ENCODE results near the gene SOX5.

SOX5 gene

GRCh38 chr12:23585782-23586163 lies 363.7 kb downstream of the SOX5 start:
- DNase-seq = no peak

- no peak for DNase-seq
Observed at GRCh38 chr12:23585156-23585781, 364.2 kb downstream of the SOX5 start.

- DNase-seq = peak; percentile 1
Observed at GRCh38 chr12:23581913-23582312, 367.6 kb downstream of the SOX5 start.

GRCh38 chr12:23579257-23579656 lies 370.2 kb downstream of the SOX5 start:
- DNase-seq = no peak

- no peak for DNase-seq
Observed at GRCh38 chr12:23576372-23576771, 373.1 kb downstream of the SOX5 start.

- no peak for DNase-seq
Observed at GRCh38 chr12:23569356-23569755, 380.1 kb downstream of the SOX5 start.

GRCh38 chr12:23566133-23566532 lies 383.3 kb downstream of the SOX5 start:
- no peak for DNase-seq

GRCh38 chr12:23564451-23565152 lies 384.9 kb downstream of the SOX5 start:
- DNase-seq = no peak

GRCh38 chr12:23561364-23562345 lies 387.8 kb downstream of the SOX5 start:
- DNase-seq = no peak

- DNase-seq = no peak
Observed at GRCh38 chr12:23560611-23561010, 388.9 kb downstream of the SOX5 start.

GRCh38 chr12:23559268-23559753 lies 390.2 kb downstream of the SOX5 start:
- no peak for DNase-seq

- DNase-seq = no peak
Observed at GRCh38 chr12:23556661-23557060, 392.8 kb downstream of the SOX5 start.

- no peak for DNase-seq
Observed at GRCh38 chr12:23555825-23556207, 393.7 kb downstream of the SOX5 start.

GRCh38 chr12:23555180-23555824 lies 394.2 kb downstream of the SOX5 start:
- DNase-seq = no peak

- no peak for DNase-seq
Observed at GRCh38 chr12:23552417-23552816, 397.1 kb downstream of the SOX5 start.

- DNase-seq = no peak
Observed at GRCh38 chr12:23550753-23551152, 398.7 kb downstream of the SOX5 start.

GRCh38 chr12:23548742-23549141 lies 400.7 kb downstream of the SOX5 start:
- no peak for DNase-seq

- DNase-seq = no peak
Observed at GRCh38 chr12:23546756-23547155, 402.7 kb downstream of the SOX5 start.

GRCh38 chr12:23543767-23544166 lies 405.7 kb downstream of the SOX5 start:
- DNase-seq = no peak

GRCh38 chr12:23542187-23542586 lies 407.3 kb downstream of the SOX5 start:
- DNase-seq = no peak

- DNase-seq = no peak
Observed at GRCh38 chr12:23540572-23540971, 408.9 kb downstream of the SOX5 start.

GRCh38 chr12:23536293-23536692 lies 413.2 kb downstream of the SOX5 start:
- no peak for DNase-seq

- DNase-seq = no peak
Observed at GRCh38 chr12:23535441-23535840, 414.0 kb downstream of the SOX5 start.

All from suppressor macrophage treated with lipopolysaccharide for 4 hours (primary cell).